Stimulated activated naive CD8-positive, alpha-beta T cell treated with anti-CD3 and anti-CD28 coated beads, Interleukin-15, Interleukin-2, amounts not matched to agents 100 U/mL and 50 U/mL, for 24 hours (primary cell): ENCODE data around the gene VSIG2.

Experiments used
- ATAC-seq: fragments of 150-1000 bp; cut with Tn5 transposase; one replicate; pipeline ENCODE4 v1.10.0; 2021
- DNase-seq: peaks from one replicate; pipeline ENCODE4 v3.0.0; 2021

The VSIG2 gene

DNA sequence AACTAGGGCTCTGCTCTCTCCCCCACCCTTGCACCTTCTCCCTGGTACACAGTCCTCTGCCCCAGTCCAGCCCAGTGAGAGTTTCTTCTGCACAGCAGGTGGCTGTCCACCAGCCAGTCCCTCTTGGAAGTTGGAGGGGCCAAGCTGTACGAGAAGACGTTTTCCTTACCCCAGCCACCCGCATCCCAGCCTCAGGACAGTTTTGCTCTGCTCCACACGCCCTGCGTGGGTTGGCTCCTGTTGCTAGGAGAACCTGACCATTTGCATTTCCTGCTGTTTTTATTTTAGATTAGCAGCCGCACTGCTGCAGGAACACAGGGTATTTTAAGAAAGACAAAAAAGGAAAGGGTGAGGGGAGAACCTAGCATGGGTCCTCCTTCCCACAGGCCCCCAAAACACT is 29.9 kb downstream of the VSIG2 start:
- DNase-seq (no peak), ATAC-seq (no peak)

DNA sequence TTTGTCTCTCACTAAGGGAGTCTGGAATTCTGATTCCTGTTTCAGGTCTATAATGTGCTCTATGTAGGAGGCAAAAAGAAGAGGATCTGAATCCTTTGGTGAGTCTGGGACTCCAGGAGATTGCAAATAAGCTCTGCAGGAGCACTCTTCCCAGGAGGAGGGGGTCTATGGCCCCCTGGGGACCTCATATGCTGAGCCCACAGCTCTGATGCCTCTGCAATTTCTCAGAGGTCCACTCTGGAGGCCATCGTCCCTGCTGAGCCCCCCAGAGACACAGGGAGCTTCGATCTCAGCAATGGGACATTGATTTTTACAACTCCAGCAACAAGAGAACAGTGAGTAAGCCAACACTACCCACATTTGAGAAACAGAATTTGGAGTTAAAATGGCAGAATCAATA is 32.5 kb downstream of the VSIG2 start:
- no peak for DNase-seq
- no peak for ATAC-seq

DNA sequence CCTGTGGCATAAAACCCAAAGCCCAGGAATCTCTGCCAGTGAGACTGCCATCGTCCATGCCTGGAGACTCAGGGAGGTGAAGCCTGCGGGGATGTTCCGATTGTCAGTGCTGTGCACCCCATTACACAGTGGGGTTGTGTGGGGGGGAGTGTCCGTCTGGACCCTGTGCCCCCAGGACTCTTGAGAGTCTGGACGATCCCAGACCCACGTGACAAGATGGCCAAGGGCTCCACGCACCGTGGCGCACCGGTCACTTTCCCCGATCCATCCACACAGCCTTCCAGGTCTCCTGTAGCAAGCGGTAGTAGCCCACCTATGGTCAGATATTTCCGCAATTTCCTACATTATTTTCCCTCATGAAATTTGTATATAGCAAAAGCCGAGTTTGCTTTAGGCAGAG is 33.3 kb downstream of the VSIG2 start:
- ATAC-seq: no peak
- DNase-seq: no peak

- ATAC-seq (peak; percentile 67), DNase-seq (peak; percentile 15)
Observed at GRCh38 chr11:124717786-124718651, 34.0 kb downstream of the VSIG2 start.

- ATAC-seq (no peak), DNase-seq (no peak)
Observed at GRCh38 chr11:124717421-124717785, 34.7 kb downstream of the VSIG2 start.

DNA sequence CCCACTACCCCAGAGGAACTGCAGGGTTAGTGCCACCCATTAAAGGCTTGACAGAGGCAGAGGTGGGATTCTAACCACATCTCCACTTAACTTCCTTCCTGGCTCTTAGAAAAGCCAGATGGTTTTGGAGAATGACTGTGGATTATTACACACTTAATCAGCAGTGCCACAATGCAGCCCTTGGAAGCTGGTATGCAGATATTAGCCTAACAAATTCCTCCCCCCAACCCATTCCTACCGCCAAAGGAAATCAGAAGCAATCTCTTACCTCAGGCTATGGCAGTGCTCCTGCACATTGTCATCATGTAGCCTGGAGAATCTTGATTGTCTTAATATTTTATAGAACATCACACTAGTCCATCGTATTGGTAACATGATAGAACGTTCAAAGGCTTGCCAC is 35.5 kb downstream of the VSIG2 start:
- no peak for DNase-seq

DNA sequence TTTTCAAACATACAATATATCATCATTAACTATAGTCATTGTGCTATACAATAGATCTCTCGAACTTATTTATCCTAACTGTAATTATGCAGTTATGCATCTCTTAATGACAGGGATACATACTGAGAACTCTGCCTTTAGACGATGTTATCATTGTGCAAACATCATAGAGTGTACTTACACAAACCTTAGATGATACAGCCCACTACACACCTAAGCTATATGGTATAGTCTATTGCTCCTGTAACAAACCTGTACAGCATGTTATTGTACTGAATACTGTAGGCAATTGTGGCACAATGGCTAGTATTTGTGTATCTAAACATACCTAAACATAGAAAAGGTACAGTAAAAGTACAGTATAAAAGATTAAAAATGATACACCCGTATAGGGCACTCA is 39.7 kb downstream of the VSIG2 start:
- no peak for ATAC-seq
- DNase-seq: no peak

More for the DNA sequence above, 35.5 kb downstream of the VSIG2 start:
- ATAC-seq: no peak

DNA sequence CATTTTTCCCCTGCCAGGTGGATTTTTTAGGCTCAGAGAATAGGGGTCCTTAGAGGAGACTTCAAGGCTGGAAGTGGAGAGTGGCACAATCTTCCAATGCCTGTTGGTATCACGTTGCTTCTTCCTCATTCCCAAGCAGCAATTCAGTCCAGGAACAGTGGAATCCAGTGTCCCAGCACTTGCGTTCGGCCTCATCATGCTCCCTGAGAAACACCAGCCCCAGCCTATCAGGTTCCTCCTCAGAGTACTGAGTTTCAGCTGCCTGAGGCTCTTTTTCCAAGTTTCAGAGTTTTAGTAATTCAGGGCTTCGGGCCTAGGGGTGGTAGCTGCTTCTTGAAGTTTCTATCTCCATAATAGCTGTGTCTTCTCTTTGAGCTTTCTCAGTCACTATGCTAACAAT is 44.2 kb downstream of the VSIG2 start:
- ATAC-seq (no peak), DNase-seq (no peak)

DNA sequence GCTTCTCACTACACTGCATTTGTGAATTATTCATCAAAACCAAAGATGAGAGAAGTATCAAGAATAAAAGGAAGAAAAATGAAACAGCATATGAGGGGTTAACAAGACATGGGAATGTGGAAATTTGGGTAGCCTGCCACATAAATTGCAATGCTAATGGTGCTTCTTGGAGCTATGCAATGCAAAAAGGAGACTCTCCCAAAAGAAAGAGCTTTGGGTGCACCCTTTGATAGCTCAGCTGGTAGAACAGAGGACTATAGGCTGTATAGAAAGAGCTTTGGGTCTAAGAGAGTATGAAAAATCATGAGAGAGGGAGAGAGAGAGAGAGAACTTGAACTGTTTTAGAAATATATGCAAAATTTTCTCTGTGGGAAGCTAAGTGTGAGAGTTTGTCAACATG is 52.0 kb downstream of the VSIG2 start:
- no peak for ATAC-seq

DNA sequence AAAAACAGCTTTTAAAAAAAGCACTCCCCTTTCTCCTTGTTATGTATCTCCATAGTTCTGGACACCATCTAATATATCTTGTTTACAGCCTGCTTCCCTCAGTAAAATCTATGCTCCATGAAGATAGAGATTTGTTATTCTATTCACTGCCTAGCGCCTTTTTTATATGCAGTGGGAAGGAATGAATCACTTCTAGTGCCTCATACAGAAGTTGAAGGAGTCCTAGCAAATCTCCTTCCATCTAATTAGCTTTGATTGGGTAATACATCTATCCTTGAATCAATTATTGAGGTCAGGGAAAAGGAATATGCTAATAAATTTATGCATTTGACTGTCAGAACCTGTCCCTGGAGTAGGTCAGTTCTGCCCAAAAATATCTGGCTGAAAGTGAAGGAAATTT is 52.5 kb downstream of the VSIG2 start:
- DNase-seq (no peak), ATAC-seq (no peak)

More for the DNA sequence above, 52.0 kb downstream of the VSIG2 start:
- no peak for DNase-seq
